Measurements from ENCODE around the gene L3MBTL4.

GRCh38 chr18:5964996-5965395 is 449.7 kb downstream of the L3MBTL4 start:
- TF ChIP-seq TCF4 (CRISPR knock-in tag; IDR thresholded peaks at IDR 0.05; ENCODE audit: borderline replicate concordance) = no peak
- no peak for TF ChIP-seq CREB5 (CRISPR knock-in tag; IDR thresholded peaks at IDR 0.05; ENCODE audit: low read depth)
- TF ChIP-seq RARB (CRISPR knock-in tag; IDR thresholded peaks at IDR 0.05) = no peak
- no peak for TF ChIP-seq BACH2 (CRISPR knock-in tag; IDR thresholded peaks at IDR 0.05; ENCODE audit: borderline replicate concordance)
- TF ChIP-seq ZFP3 (CRISPR knock-in tag; IDR thresholded peaks at IDR 0.05) = no peak
